Measurements from ENCODE around the gene AMPH.
A peak's percentile ranks its signal among the peaks of the same experiment; 100 is the strongest.
"Not testable (repeated sequence)": the region's sequence is repeated elsewhere in the genome, so short reads cannot be mapped to it uniquely, and the experiment has no call there.

The AMPH gene

DNA sequence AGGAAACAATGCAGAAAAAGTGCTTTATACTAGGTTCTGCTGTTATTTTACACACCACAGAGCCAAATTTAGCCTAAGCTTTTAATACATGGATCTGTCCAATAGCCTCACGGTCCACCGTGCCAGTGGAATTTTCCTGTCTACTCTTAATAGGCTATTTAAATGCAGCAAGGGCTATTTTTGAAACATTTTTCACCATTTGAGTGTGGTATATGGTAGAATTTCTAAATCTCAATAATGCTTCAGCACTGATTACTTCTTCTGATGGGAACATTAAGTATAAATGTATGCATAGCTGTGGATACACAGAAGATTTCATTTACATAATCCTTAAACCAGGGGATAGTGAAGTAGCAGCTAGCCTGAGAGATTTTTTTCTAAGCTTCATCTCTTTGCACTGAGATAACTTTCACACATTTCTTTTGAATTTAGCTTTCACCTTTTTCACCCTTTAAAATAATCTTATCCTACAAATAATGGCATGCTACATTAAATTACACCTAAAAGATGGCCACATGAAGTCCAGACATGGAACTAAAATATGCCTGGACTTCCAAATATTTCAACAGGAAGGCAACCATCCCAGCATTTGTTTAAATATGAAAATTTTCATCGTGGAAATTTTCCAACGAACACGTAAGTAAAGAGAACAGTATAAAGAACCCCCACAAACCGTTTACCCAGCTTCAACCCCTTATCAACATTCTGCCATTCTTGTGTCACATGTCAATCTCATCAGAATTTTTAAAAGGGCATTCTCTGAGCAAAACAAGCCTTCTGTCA is 45.4 kb downstream of the AMPH start:
- TF ChIP-seq, protein P1, sequence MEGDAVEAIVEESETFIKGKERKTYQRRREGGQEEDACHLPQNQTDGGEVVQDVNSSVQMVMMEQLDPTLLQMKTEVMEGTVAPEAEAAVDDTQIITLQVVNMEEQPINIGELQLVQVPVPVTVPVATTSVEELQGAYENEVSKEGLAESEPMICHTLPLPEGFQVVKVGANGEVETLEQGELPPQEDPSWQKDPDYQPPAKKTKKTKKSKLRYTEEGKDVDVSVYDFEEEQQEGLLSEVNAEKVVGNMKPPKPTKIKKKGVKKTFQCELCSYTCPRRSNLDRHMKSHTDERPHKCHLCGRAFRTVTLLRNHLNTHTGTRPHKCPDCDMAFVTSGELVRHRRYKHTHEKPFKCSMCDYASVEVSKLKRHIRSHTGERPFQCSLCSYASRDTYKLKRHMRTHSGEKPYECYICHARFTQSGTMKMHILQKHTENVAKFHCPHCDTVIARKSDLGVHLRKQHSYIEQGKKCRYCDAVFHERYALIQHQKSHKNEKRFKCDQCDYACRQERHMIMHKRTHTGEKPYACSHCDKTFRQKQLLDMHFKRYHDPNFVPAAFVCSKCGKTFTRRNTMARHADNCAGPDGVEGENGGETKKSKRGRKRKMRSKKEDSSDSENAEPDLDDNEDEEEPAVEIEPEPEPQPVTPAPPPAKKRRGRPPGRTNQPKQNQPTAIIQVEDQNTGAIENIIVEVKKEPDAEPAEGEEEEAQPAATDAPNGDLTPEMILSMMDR (conservative IDR thresholded peaks at IDR 0.05; ENCODE audit: low read length), result no peak
- peak; percentile 9 for DNase-seq (ENCODE audit: low read depth)
- H3K4me3 ChIP-seq (ENCODE audit: low read length), result no peak overlapping the region

- H3K4me3 ChIP-seq (ENCODE audit: low read length), result no peak overlapping the region
- TF ChIP-seq, protein P1 (conservative IDR thresholded peaks at IDR 0.05; ENCODE audit: low read length), result no peak
- peak; percentile 79 for DNase-seq (ENCODE audit: low read depth)
Observed at GRCh38 chr7:38584443-38585210, 46.5 kb downstream of the AMPH start.

DNA sequence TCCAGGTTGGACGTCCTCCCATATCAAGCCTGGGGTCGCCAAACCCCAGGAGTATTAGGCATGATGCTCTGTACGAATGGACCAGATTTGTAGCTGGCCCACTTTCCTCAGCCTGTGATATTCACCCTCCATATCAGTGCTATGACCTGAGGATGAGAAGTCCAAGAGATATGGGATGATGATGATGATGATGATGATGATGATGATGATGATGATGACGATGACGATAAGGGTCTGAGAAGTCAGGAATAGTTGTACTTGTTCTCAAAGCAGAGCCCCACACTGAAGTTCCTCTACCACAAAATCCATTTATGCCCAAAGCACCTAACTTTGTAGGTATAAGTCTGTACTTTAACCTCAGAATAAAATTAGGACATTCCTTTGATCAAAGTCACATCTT is 50.7 kb downstream of the AMPH start:
- H3K4me3 ChIP-seq (ENCODE audit: low read length), result no peak overlapping the region
- TF ChIP-seq, protein P1 (conservative IDR thresholded peaks at IDR 0.05; ENCODE audit: low read length), result no peak
- no peak for DNase-seq (ENCODE audit: low read depth)

GRCh38 chr7:38574086-38574485 is 57.1 kb downstream of the AMPH start:
- peak; percentile 52 for DNase-seq (ENCODE audit: low read depth)
- TF ChIP-seq, protein P1 (conservative IDR thresholded peaks at IDR 0.05; ENCODE audit: low read length), result no peak
- no peak overlapping the region for H3K4me3 ChIP-seq (ENCODE audit: low read length)

DNA sequence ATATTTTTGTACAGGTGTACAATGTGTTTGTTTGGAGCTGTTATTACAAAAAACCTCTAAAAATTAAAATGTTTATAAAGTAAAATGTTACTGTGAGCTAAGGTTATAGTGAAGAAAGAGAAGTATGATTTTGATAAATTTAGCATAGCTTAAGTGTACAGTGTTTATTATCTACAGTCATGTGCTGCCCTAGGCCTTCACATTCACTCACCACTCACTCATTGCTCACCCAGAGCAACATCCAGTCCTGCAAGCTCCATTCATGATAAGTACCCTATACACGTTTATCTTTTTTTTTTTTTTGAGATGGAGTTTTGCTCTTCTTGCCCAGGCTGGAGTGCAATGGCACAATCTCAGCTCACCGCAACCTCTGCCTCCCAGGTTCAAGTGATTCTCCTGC is 59.6 kb downstream of the AMPH start:
- not testable (repeated sequence) for H3K4me3 ChIP-seq (ENCODE audit: low read length); DNase-seq (ENCODE audit: low read depth)

DNA sequence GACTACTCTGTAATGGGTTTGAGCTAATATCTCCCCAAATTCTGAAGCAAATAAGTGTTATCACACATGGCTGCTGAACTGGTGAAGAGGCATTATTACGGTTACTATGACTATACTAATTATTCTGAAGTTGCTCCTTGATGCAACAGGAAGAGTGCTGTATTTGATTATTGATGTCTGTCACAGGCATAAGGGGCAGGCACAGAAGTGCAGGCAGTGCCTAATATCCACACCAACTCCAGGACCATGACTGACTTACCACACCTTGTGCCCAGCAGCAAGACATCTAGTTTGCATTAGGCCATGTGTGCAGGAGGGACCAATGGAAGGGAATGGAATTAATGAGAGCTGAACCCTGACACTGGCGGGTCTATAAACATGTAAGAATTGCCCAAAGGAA is 62.7 kb downstream of the AMPH start:
- no peak for DNase-seq (ENCODE audit: low read depth)
- TF ChIP-seq, protein P1 (conservative IDR thresholded peaks at IDR 0.05; ENCODE audit: low read length), result no peak
- no peak overlapping the region for H3K4me3 ChIP-seq (ENCODE audit: low read length)

DNA sequence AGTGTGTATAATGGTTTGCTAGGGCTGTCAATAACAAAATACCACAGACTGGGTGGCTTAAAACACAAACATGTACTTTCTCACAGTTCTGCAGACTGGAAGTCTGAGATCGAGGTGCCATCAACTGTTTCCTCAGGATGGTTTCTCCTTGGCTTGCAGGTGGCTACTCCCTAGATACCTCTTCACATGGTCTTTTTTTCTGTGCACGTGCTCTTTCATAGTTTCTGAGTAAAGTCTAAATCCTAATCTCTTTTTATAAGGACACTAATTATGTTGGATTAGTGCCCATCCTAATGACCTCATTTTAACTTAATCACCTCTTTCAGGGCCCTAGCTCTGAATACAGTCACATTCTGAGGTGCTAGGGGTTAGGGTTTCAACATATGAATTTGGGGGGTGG is 65.9 kb downstream of the AMPH start:
- no peak overlapping the region for H3K4me3 ChIP-seq (ENCODE audit: low read length)
- no peak for DNase-seq (ENCODE audit: low read depth)
- TF ChIP-seq, protein P1 (conservative IDR thresholded peaks at IDR 0.05; ENCODE audit: low read length), result no peak

Data from AG10803 (cell line).